ENCODE measurements around the gene ABCA6.

ABCA6 gene

GRCh38 chr17:69046121-69046807, 95.4 kb downstream of the ABCA6 start:
- DNase-seq: no peak

DNA sequence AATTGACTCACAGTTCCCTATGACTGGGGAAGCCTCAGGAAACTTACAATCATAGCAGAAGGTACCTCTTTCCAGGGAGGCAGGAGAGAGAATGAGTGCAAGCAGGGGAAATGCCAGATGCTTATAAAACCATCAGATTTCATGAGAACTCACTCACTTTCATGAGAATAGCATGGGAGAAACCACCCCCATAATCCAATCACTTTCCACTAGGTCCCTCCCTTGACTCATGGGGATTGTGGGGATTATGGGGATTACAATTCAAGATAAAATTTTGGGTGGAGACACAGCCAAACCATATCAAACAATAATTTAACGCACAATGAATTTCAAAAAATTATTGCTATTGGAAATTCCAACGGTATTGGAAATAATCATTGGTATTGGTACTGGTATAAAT, 96.0 kb downstream of the ABCA6 start:
- no peak for DNase-seq

GRCh38 chr17:69044371-69044770, 97.3 kb downstream of the ABCA6 start:
- DNase-seq: no peak

GRCh38 chr17:69043098-69043734, 98.5 kb downstream of the ABCA6 start:
- DNase-seq: no peak

- DNase-seq: no peak
Measured at GRCh38 chr17:69042308-69042707, 99.4 kb downstream of the ABCA6 start.

GRCh38 chr17:69031839-69032238, 109.9 kb downstream of the ABCA6 start:
- DNase-seq: no peak

DNA sequence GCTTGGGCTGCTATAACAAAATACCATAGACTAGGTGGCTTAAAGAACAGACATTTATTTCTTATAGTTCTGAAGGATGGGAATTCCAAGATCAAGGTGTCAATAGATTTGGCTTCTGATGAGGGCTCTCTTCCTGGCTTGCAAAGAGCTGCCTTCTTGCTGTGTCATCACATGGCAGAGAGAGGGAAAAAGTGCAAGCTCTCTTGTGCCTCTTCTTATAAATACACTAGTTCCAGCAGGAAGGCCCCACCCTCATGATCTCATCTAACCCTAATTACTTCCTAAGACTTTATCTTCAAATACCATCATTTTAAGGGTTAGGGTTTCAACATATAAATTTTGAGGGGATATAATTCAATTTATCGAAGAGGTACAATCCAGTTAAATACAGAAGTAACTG, 111.5 kb downstream of the ABCA6 start:
- no peak for DNase-seq
